Erythroblast (primary cell): ENCODE measurements around the gene LLGL2.

Experiments used
- GATA1 ChIP-seq: IDR thresholded peaks from 2 replicates; pipeline ENCODE4 v1.6.1; 2011; ENCODE audit warnings: low read depth, mild to moderate bottlenecking, control low read depth, low read length, moderate library complexity
- POLR2A ChIP-seq: IDR thresholded peaks from 2 replicates; pipeline ENCODE4 v1.6.1; 2011; ENCODE audit warnings: mild to moderate bottlenecking, low read length

DNA sequence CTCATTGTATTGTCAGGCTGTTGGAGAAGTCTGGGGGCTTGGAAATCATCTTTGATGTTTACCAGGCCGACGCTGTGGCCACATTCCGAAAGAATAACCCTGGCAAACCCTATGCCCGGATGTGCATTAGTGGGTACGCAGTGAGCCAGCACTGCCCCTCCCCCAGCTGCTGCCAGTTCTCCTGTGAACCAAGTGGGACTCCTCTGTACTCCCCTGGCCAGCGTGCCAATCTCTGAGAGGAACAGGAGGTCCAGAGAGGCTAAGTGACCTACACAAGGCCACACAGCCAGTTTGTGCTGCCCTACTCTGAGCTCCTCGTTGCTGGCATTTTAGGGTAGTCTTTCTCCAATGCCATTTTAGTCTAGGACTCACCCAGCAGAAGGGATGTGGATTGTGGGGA is 1.9 kb upstream of the LLGL2 start:
- TF ChIP-seq GATA1 (no peak), POLR2A (no peak)
